ENCODE results near the gene CD163. TPM values are rescaled to one million over a fixed set of nuclear protein-coding genes. Genes with fewer than 3 reads are reported as not detected.

CD163 gene
- total RNA-seq, 1 experiment from 2014 or later, result 0.07 TPM

DNA sequence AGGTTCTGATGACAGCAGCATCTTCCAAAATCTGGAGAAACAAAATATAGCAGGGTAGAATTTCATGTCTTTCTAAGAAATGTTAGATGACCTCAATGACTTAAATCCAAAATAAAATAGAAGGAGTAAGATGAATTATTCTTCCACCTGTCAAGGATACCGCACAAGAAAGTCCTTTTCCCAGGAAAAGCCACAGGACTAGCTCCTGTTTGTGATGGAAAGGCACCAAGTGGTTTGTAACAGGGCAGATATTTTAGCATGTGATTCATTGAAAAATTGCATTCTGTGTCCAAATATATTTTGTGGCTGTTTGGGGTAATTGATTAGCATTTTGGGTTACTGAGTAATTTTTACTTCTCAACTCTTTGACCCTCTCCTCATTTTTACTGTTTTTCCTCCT is 62.4 kb downstream of the CD163 start:
- no peak overlapping the region for H2AK5ac ChIP-seq (ENCODE audit: insufficient read length, low read length)
- no peak overlapping the region for H2BK12ac ChIP-seq (ENCODE audit: insufficient read length, low read depth, low read length)
- H3K9me3 Mint-ChIP-seq, result peaks cover 0 to 15% of the 10 kb centered on the region in 2 experiments; a peak in 3 of 5 replicates
- no peak overlapping the region for H2BK120ac ChIP-seq (ENCODE audit: low read depth, low read length, poor library complexity, severe bottlenecking)
- H3K9me3 ChIP-seq (ENCODE audit: control insufficient read depth, low read depth, low read length), result no peaks in the 10 kb centered on the region
- no peak overlapping the region for H2BK20ac ChIP-seq (ENCODE audit: low read depth, low read length, poor library complexity, severe bottlenecking)
- H2BK5ac ChIP-seq (ENCODE audit: insufficient read length, low read length), result no peak overlapping the region
- TF ChIP-seq, protein P1, sequence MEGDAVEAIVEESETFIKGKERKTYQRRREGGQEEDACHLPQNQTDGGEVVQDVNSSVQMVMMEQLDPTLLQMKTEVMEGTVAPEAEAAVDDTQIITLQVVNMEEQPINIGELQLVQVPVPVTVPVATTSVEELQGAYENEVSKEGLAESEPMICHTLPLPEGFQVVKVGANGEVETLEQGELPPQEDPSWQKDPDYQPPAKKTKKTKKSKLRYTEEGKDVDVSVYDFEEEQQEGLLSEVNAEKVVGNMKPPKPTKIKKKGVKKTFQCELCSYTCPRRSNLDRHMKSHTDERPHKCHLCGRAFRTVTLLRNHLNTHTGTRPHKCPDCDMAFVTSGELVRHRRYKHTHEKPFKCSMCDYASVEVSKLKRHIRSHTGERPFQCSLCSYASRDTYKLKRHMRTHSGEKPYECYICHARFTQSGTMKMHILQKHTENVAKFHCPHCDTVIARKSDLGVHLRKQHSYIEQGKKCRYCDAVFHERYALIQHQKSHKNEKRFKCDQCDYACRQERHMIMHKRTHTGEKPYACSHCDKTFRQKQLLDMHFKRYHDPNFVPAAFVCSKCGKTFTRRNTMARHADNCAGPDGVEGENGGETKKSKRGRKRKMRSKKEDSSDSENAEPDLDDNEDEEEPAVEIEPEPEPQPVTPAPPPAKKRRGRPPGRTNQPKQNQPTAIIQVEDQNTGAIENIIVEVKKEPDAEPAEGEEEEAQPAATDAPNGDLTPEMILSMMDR (conservative IDR thresholded peaks at IDR 0.05), result no peak
- H4K5ac ChIP-seq (ENCODE audit: insufficient read length, low read depth, low read length), result no peak overlapping the region
- H2BK15ac ChIP-seq (ENCODE audit: low read depth, low read length), result no peak overlapping the region
- H3K4me1 ChIP-seq (ENCODE audit: insufficient read depth, low read length), result no peaks in the 10 kb centered on the region
- no peaks in the 10 kb centered on the region for H3K23me2 ChIP-seq (ENCODE audit: insufficient read length, low read depth, low read length, poor library complexity, severe bottlenecking)
- no peaks in the 10 kb centered on the region for H3K27me3 ChIP-seq (ENCODE audit: insufficient read depth, low read length)
- no peak overlapping the region for H3K4ac ChIP-seq (ENCODE audit: low read depth, low read length)
- H3K27ac ChIP-seq (ENCODE audit: insufficient read length, low read depth, low read length), result no peak overlapping the region
- no peak overlapping the region for H3K56ac ChIP-seq (ENCODE audit: insufficient read length, low read depth, low read length)
- no CpG with 5 or more reads among the region's 1 CpG for WGBS (ENCODE audit: extremely low coverage, insufficient read length, low lambda C conversion rate)
- peaks cover 27% of the 10 kb centered on the region for H3K27me3 Mint-ChIP-seq (ENCODE audit: low read depth)
- H3K4me3 Mint-ChIP-seq, result no peak overlapping the region
- no peak overlapping the region for H3K23ac ChIP-seq (ENCODE audit: insufficient read length, low read depth, low read length)
- no peak overlapping the region for H3K9ac ChIP-seq (ENCODE audit: extremely low read depth, insufficient read length, low read length)
- no peak overlapping the region for H4K8ac ChIP-seq (replicated peaks; ENCODE audit: insufficient read length, low read depth, low read length)
- H2AFZ ChIP-seq (ENCODE audit: low read length), result no peak overlapping the region
- no peaks in the 10 kb centered on the region for H3K79me1 ChIP-seq (ENCODE audit: insufficient read depth, low read depth, low read length, poor library complexity, severe bottlenecking)
- no peaks in the 10 kb centered on the region for H4K20me1 ChIP-seq (ENCODE audit: control insufficient read depth, insufficient read depth, insufficient read length)
- no peak overlapping the region for H3T11ph ChIP-seq (ENCODE audit: low read length)
- peaks cover 5% of the 10 kb centered on the region in 2 experiments; a peak in 3 of 4 replicates for H3K4me1 Mint-ChIP-seq
- H3K79me2 ChIP-seq (ENCODE audit: insufficient read depth, low read length), result no peaks in the 10 kb centered on the region
- no peak overlapping the region for H3K27ac Mint-ChIP-seq
- no peak overlapping the region for H4K91ac ChIP-seq (ENCODE audit: insufficient read length, low read depth, low read length)
- no peak for DNase-seq
- H3K36me3 Mint-ChIP-seq (ENCODE audit: insufficient read depth in 1 of 3, low read depth in 3 of 3), result peaks cover 0 to 15% (median 14%) of the 10 kb centered on the region in 3 experiments; a peak in 5 of 7 replicates
- no peak overlapping the region for H3K18ac ChIP-seq (ENCODE audit: insufficient read length, low read depth, low read length)
- no peak overlapping the region for H3K14ac ChIP-seq (ENCODE audit: insufficient read depth, low read length)
- H3K4me2 ChIP-seq (ENCODE audit: insufficient read depth, insufficient read length, low read length), result no peak overlapping the region
